ENCODE measurements around the gene ATR.
"Not testable (repeated sequence)": the region's sequence is repeated elsewhere in the genome, so short reads cannot be mapped to it uniquely, and the experiment has no call there.

ATR gene

GRCh38 chr3:142447301-142447851 is 131.2 kb downstream of the ATR start:
- DNase-seq, result peak; percentile 56

DNA sequence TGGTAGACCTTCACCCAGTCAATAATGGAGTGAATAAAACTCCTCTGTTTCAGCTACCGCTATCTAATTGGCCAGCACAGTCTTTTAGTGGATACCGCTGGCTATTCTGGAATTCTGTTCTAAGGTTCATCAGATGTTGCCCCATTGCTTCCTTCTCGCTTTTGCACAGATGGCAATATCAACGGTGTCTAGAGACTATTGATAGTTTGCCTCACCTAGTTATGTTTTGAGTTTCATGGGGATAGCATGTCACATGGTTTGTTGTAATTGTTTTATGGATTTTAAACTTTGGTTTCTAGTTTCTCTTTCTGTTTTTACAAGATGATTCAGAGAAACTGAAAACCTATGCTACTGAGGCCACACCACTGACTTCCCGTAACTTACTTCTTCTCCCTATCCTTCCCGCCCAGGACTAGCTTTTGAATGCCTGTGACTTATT is 132.7 kb downstream of the ATR start:
- peak; percentile 24 for DNase-seq

- DNase-seq, result no peak
Observed at GRCh38 chr3:142444343-142444742, 134.2 kb downstream of the ATR start.

DNA sequence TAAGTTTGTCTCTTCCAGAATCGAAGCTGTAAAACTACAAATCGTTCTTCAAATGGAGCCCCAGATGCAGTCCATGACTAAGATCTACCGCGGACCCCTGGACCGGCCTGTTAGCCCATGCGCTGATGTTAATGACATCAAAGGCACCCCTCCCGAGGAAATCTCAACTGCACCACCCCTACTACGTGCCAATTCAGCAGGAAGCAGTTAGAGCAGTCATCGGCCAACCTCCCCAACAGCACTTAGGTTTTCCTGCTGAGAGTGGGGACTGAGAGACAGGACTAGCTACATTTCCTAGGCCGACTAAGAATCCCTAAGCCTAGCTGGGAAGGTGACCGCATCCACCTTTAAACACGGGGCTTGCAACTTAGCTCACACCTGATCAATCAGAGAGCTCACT is 135.5 kb downstream of the ATR start:
- not testable (repeated sequence) for DNase-seq

DNA sequence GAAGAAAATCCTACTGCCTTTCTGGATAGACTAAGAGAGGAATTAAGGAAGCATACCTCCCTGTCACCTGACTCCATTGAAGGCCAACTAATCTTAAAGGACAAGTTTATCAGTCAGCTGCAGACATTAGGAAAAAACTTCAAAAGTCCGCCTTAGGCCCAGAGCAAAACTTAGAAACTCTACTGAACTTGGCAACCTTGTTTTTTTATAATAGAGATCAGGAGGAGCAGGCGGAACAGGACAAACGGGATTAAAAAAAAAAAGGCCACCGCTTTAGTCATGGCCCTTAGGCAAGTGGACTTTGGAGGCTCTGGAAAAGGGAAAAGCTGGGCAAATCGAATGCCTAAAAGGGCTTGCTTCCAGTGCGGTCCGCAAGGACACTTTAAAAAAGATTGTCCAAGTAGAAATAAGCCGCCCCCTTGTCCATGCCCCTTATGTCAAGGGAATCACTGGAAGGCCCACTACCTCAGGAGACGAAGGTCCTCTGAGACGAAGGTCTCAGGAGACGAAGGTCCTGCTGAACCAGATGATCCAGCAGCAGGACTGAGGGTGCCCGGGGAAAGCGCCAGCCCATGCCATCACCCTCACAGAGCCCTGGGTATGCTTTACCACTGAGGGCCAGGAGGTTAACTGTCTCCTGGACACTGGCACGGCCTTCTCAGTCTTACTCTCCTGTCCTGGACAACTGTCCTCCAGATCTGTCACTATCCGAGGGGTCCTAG is 138.9 kb downstream of the ATR start:
- DNase-seq, result not testable (repeated sequence)

DNA sequence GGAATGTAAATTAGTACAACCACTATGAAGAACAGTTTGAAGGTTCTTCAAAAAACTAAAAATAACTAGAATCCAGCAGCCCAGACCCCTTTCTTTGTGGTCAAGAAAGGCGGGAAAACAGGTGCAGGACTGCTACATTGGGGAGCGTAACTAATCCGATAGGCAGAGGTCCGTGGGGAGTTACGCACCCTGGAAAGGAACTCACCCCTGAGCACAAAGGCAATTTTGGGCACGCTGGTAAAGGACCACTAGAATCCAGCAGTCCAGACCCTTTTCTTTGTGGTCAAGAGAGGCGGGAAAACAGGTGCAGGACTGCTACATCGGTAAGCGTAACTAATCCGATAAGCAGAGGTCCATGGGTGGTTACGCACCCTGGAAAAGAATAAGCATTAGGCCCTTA is 140.4 kb downstream of the ATR start:
- not testable (repeated sequence) for DNase-seq

DNA sequence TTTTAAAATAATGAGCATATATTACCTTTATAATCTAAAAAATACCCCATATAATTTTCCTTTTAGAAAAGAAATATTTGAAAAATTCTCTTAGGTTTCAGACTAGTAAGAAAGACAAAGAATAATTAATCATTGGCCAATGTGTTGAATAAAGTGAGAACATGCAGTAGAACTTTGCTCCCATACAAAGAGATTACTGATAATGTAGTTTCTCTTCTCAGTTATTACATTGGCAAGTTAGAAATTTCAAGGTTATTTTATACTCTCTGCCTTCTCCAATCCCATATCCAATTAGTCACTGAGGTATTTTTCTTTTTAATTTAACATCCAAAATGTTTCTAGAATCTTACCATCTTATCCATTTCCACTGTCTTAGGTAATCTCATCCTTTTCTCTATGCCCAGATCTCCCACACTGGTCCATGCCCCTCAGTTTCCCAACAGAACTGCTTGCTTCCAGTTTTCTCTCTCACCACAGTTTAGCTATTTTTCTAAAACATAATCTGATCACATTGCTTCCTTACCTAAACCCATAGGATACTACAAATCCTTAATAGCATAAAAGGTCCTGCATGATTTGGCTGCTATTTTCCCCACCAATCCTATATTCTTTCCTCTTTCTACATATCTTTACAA is 141.5 kb downstream of the ATR start:
- no peak for DNase-seq

DNA sequence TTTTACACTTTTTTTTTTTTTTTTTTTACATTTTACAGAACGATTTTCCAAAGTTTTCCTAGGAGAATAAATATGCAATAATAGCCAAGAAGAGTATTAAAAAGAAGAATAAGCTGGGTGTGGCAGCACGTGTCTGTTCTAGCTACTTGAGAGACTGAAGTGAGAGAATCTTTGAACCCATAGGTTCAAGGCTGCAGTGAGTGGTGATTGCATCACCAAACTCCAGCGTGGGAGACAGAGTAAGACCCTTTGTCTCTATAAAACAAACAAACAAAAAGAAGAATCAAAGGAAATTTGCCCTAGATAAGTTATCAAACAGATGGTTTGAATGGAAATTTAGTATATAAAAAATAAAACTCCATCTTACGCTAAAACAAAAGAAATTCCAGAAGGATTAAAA is 144.0 kb downstream of the ATR start:
- DNase-seq, result no peak

DNA sequence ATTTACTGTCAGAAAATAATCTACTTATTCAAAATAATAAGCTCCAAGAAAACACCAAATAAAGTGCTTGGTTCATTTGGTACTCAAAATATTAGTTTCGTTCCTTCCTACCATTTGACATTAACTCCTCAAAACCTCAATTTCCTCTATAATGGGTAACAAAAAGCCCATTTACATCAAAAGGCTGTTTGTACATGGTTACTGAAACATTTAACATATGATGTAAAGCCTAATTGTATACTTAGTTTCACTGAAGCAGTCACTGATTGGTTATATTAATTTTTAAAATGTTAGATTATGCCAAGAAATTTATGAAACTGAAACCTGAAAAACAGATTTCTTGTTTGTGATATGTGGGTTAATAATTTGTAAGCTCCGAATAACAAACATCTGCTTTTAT is 145.4 kb downstream of the ATR start:
- DNase-seq, result no peak

- DNase-seq, result no peak
Observed at GRCh38 chr3:142429582-142429981, 149.0 kb downstream of the ATR start.

- no peak for DNase-seq
Observed at GRCh38 chr3:142424754-142425153, 153.8 kb downstream of the ATR start.

DNA sequence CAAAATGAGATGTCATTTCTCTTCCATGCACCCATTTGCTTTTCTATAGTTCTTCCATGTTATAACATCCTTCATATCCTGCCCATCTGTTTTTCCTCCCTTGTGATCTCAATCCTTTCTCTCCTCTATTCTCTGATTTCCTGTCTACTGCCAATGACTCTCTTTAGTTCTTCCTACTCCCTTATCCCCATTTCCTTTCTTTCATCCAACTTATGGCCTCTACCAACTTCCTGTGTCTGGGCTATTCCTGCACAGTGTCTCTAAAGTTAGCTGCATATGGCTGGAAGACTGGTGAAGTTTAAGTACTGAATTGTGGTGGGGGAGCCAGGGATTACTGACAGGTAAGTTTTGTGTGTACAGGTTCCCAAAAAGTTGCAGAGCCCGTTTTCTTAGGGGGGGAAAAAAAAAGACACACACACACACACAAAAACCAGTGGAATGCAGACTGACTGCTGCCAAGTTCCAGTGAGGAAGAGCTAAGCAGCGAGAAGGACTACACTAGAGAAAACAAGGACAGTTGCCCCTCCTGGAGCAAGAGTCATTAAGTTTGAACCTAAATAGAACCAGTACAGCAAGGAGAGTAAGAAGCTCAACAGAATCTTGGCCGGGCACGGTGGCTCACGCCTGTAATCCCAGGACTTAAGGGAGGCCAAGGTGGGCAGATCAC is 159.5 kb downstream of the ATR start:
- DNase-seq, result no peak

DNA sequence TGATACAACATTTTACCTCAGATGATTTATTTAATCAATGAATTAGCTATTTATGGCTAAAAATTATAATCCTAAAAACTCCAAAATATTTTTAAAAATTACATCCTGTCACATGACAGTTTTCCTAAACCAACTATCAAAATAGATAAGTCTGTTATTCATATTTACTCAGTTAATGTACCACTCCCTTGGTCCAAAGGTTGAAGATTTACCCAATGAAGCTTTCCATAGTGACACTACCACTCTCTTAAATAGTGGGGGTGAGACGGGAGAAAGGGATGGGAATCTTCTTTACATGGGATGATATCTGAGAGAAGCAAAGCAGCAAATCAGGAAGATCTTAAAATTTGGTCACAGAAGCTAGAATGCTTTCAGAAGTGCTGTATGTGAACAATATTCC is 161.2 kb downstream of the ATR start:
- DNase-seq, result no peak

DNA sequence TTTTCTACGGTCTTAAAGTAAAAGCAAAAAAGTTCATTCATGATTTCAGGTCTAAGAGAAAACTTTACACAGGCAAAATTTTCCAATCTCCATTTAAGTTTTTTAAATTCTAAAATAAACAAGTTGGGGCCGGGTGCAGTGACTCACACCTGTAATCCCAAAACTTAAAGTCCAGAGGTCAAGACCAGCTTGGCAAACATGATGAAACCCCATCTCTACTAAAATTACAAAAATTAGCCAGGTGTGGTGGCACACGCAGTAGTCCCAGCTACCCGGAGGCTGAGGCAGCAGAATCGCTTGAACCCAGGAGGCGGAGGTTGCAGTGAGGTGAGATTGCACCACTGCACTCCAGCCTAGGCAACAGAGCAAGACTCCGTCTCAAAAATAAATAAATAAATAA is 178.0 kb downstream of the ATR start:
- DNase-seq, result not testable (repeated sequence)
